Measurements from ENCODE around the gene PFDN6.
A peak's percentile ranks its signal among the peaks of the same experiment; 100 is the strongest.
"Not testable (repeated sequence)": the region's sequence is repeated elsewhere in the genome, so short reads cannot be mapped to it uniquely, and the experiment has no call there.

PFDN6 gene

DNA sequence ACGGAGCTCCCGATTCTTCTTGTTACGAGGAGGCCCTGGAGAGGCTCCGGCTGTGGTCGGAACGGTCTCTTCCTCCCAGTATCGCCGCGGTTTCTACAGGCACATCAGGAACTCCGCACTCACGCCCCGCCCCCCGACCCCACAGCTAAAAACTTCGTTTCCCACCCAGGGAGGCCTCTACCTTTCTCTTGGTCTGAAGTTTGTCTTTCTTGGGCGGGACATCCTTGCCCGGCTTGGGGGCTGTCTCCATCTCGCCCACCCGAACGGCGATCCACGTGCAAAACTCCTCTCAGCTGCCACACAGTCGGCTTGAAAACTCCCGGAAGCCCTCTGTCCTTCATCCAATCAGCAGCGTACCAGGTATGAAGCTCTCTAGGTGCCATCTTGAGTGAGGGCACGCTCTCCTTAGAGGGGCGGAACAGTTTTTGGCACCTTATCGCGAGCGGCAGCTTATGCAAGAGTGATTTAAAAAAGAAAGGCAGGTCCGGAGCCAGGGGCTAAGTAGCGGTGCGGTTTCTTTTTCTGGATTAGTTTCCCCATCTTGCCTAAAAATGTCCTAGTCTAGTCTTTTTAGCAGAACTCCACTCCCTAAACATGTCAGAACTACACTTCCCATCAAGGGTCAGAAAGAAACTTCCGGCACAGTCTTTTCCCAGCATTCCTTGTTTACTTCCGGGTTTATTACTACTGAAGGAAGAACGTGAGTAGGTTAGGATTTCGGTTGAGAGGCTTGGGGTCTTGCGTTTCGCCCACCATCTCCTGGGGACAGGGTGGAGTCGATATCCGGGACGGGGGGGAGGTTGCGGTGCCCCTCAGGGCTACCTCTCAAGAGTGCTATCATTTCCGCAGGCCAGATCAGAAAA lies at the start of gene PFDN6, which contains the start of gene WDR46:
TSS of gene PFDN6 (plus strand) at position 681 of the 863 bp plus-strand sequence. CDS start 256 bp downstream, outside the sequence.
TSS of gene WDR46 (minus strand) at position 319 of the 863 bp plus-strand sequence. CDS start at position 250, 69 bp downstream.
- DNase-seq (ENCODE audit: low read depth, low spot score), result peak; percentile 65

DNA sequence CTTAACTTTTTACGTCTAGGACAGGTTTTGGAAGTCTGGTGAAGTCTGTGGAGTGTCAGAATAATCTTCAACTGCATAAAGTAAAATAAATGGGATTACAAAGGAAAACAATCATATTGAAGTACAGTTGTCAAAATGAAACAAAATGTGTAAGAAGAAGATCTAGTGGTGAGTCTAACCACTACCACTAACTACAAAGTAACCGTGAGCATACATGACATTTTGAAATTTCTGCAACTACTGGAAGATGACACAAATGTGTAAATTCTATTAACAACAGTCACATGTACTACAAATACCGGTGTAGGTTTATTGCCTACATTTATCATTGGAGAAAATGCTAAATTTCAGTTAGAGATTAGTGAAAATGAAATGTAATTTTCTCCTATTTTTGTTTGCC lies 47.4 kb upstream of the PFDN6 start:
- DNase-seq (ENCODE audit: low read depth, low spot score), result no peak

DNA sequence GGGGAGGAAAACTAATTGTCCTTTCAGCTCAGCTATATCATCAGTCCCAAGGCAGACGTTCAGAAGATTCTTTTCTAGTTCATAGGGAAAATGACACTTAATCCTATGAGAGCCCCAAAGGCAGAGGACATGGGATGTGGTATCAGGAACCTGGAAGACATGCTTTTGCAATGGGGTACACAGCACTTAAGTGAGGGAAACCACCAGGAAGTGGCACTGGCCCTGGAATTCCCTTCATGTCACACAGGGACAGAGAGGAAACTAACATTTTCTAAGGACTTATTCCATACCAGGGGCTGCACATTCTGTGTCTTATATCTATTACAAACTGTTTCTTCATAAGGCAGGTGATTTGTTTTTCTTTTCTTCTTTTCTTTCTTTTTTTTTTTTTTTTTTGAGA lies 45.9 kb upstream of the PFDN6 start:
- no peak for DNase-seq (ENCODE audit: low read depth, low spot score)

DNA sequence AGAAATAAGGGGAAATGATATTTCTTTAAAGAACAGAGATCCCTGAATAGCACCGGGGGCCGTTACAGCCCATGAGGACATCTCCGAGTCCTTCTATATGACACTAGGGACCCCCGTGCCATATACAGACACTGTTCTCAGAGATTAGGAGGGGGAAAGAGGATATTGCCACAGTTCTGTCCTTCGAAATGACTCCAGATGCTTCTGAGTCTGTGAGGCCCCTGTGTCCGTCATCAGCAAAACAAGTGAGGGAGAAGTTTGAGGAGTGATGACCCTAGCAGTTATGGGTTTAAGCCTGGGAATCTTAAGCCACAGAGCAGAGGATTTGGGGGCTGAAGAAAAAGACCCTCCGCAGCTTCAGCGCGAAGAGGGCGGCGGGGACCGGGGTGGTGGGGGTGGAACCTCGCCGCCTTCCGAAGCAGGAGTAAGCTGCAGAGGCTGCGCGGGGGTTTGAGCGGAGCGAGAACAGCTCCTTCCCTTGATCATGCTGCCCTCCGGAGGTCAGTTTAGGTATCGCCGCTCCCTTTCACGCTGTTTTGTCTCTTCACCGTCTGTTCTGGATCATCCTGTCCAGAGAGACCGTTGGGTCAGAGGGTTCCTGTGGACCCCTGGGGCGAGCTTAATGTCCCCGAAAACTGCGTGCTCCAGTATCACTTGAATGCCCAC lies 41.3 kb upstream of the PFDN6 start:
- peak; percentile 86 for DNase-seq (ENCODE audit: low read depth, low spot score)

DNA sequence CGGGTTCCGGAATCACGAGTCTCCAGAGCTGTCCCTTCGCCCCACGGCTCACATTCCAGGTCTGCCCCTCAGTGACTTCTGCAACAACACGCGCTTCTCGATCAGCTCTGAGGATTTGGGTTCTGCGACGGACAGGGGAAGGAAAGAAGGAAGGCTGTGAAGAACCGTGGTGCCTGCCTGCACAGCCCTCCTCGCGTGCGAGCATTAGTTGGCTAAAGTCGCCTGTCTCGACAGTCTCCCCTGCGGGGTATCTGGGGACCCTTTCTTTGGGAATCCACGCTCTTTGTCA lies 40.8 kb upstream of the PFDN6 start:
- DNase-seq (ENCODE audit: low read depth, low spot score), result no peak

DNA sequence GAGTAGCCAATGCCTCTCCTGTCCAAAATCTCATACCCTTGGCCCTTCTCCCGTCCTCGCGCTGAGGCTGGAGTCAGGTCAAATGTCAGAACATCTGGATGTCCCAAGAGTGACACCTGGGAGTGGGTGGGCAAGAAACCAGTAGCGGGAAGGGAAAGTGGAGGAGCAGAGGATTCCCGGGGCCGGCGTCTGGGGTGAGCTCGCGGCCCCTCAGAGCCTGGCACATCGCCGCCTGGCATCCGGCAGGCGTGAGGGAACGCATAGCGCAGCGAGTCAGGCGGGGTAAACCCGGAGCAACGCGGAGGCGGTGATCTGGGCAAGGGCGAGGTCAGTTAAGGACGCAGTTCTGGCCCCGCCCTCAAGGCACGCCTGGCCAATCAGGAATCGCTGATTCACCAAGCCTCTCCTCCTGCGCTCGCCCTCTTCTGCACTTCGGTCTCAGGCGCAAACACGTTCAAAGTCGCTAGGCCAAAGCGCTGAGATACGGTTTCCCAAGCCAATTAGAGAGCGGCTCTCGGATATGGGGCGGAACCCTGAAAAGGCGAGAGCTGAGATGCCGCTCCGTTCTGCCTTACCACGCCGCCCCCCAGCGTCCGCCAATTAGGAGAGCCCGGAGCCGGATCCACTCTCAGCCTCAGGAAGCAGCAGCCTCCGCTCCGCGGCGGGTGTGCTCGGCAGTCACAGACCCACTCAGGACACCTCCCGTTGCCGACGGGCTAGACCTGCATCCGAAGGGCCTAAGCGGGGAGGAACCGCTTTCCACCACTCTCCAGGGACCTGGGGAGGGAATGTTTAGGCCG lies 40.3 kb upstream of the PFDN6 start:
- peak; percentile 80 for DNase-seq (ENCODE audit: low read depth, low spot score)

DNA sequence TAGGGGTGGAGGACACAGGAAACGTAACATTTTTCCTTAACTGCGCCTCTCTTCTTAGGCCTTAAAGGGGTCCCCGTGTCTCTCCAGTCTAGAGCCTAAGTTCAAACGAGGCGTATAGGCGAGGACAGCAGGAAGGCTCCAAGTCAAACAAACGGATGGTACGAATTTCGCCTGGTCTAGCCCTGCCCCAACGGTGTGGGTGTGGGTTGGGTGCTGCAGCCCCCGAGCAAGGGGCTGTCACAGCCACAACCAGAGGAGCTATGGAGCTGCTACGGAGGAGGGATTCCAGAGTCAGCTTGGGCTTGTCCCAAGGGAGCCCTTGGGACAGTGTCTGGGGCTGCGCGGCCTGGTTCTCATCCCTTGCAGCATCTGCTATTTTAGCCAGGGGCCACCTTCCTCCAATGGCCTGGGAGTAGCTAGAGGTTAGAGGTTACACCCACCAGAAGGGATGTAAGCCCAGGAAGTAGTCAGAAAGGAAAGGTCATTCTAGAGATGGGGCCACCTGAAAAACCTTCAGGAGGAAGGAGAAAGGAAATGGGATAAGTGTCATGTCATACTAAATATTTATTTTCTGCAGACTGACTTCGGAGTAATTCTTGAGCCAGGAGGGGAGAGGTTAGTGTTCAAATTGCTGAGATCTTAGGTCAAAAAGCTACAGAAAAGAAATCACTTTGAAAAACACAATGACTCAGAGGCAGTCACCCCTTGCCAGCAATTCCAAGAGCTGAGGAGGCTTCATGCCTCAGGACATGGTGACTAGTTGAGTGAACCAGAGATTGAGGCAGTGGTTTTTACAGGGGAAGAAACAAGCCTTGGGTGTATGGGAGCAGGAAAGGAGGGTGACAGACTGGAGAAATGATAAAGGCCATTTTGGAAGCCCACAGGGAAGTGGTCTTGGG lies 39.4 kb upstream of the PFDN6 start:
- no peak for DNase-seq (ENCODE audit: low read depth, low spot score)

DNA sequence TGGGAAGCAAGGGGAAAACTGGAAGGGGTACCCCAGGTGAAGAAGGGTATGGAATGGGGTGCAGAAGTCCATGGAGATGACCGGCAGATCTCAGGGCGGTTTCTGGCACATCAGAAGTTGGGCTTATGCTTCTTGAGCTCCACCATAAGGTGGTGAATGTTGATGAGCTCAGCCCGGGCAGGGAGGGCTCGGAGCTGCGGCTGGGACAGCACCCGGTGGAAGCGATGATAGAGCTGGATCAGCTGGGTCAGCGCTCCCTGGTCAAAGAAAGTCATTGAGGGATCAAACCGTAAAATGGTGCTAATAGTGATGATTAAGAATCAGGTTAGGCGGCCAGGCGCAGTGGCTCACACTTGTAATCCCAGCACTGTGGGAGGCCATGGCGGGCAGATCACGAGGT lies 38.7 kb upstream of the PFDN6 start:
- no peak for DNase-seq (ENCODE audit: low read depth, low spot score)

DNA sequence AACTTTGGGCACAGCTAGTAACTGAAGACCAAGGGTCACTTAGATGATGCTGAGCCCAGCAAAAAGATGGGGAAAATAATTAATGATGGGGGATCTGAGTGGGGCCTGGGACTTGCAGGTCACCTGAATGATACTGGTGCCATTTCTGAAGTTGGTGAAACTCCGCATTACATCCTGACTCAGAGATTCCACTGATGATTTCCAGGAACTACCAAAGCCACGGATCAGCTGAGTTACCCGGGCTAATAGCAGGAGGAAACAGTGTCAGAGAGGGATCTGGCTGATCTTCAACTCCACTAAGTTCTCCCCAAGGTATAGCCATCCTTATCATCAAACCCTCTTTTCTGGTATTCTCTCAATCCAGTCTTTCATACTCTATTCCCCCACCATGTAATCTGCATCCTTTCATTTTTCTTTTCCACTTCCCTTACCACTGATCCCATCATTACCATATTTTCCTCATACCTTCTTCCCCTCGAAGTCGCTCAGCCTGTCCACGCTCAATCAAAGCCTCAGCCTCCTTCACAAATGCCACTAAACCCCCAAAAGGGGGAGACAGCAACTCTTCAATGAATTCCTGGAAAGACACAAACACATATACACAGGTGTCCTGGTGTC lies 37.9 kb upstream of the PFDN6 start:
- no peak for DNase-seq (ENCODE audit: low read depth, low spot score)

DNA sequence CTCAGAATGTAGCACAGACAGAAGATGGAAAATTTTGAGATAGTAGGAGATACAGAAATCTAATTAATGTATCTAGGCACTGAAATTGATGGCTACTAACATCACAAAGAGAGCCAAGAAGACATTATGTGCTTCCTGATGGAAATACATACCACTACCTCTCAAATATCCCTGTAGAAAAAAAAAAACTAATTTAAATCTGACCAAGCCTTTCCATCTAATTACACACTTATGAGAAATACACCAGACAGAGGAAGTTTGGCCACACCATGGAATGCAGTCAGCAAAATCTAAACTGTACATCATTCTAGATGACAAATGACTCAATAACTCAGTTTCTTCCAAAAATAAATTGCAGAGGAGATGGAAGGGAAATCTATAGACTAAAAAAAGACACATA lies 36.6 kb upstream of the PFDN6 start:
- no peak for DNase-seq (ENCODE audit: low read depth, low spot score)

DNA sequence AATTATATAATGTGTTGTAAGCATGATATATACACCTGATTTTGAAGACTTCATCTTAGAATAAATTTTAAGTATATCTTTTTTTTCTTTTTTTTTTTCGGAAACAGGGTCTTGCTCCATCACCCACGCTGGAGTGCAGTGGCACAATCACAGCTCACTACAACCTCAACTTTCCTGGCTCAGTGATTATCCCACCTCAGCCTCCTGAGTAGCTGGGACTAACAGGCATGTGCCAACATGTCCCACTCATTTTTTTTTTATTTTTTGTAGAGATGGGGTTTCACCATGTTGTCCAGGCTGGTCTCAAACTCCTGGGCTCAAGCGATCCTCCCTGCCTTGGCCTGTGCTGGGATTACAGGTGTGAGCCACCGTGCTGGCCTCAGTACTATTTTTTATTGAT lies 34.8 kb upstream of the PFDN6 start:
- no peak for DNase-seq (ENCODE audit: low read depth, low spot score)

DNA sequence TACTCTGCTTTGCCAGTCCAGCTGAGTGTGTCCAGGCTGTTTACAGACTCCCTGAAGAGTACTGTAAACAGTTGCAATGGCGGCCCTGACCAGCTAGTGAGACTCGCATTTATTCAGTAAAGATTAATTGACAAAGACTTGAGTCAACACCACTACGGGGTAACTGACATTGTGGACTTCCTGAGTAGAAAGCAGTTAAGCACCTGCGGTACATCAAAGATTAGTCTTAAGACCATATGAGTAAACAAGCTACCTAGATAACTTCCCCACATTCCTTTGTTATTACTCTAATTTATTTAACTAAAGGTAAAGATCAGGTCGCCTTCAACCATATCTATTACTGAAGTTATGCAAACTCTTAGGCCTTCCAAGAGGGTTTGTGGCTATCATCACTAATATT lies 30.4 kb upstream of the PFDN6 start:
- no peak for DNase-seq (ENCODE audit: low read depth, low spot score)

DNA sequence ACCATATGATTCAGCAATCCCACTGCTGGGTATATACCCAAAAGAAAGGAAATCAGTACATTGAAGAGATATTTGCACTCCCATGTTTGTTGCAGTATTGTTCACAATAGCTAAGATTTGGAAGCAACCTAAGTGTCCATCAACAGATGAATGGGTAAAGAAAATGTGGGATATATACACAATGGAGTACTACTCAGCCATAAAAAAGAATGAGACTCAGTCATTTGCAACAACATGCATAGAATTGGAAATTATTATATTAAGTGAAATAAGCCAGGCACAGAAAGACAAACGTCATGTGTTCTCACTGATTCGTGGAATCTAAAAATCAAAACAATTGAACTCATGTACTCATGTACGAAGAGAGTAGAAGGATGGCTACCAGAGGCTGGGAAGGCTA lies 26.9 kb upstream of the PFDN6 start:
- not testable (repeated sequence) for DNase-seq (ENCODE audit: low read depth, low spot score)

DNA sequence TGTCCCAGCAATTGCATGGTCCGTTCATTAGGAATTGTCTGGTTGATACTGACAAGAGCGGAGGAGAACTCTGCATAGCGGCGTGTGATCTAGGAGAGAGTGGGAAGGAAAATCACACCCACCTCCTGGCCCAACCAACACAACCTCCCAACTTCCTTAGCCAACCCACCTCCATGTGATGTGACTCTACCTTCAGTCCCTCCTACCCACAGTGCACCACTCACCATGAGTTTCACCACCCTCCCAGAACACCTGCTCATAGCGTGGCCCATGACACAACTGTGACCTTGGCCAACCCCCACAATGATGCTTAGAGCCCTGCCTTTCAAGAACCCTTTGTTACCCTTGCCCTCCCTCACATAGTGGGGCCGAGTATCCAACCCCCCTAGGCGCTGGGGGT lies 25.4 kb upstream of the PFDN6 start:
- no peak for DNase-seq (ENCODE audit: low read depth, low spot score)

DNA sequence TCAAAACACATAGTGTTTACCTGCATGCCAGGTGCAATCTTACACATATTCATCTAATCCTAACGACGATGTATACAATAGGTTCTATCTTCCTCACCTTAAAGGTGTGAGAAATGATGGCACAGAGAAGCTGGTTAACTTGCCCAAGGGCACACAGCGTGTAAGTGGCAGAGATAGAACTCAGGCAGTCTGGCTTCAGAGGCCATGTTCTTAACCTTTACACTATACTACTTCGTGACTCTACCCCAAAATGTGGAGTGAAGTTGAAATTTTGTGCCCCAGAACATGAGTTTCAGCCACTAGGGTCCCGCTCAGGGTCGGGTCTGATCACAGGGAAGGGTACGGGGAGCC lies 18.3 kb upstream of the PFDN6 start:
- no peak for DNase-seq (ENCODE audit: low read depth, low spot score)

DNA sequence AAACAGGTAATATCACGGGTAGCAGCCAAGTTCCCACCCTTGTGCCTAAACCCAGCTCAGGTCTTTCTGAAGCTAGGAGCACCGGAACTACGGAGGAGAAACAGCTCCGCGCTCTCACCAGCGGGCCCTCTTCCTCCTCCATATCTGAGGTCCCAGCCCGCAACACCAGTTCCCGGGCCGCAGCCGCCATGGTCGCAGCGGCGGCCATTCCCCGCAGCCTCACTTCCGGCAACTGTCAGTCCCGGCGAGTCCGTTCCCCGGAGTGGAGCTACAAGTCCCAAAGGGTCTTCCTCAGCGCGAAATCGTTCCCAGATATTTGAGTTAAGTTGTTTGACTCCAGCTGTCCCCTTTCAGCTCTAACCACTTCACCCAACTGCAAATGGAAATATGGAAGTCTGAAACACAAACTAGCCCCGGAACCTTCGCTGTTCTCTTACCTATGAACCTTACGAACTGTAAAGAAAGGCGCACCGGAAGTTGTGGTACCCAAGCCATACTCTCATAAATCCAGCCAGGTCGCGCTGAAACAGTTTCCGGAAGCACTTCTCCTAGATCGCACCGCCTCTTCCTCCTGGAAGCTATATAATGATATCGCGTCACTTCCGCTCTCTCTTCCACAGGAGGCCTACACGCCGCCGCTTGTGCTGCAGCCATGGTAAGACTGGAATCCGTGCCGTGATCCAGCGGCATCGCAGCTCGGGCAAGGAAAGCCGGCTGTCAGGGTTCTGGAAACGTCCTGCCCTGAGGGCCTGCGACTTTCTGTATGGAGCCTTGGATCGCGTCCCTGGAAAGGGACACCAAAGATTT lies 17.7 kb upstream of the PFDN6 start, which contains the start of the genes RPS18 and VPS52:
TSS of gene RPS18 (plus strand) at position 608 of the 807 bp plus-strand sequence. CDS start at position 653, 45 bp downstream.
TSS of gene VPS52 (minus strand) at position 409 of the 807 bp plus-strand sequence. CDS start at position 208, 201 bp downstream.
- DNase-seq (ENCODE audit: low read depth, low spot score), result peak; percentile 77

DNA sequence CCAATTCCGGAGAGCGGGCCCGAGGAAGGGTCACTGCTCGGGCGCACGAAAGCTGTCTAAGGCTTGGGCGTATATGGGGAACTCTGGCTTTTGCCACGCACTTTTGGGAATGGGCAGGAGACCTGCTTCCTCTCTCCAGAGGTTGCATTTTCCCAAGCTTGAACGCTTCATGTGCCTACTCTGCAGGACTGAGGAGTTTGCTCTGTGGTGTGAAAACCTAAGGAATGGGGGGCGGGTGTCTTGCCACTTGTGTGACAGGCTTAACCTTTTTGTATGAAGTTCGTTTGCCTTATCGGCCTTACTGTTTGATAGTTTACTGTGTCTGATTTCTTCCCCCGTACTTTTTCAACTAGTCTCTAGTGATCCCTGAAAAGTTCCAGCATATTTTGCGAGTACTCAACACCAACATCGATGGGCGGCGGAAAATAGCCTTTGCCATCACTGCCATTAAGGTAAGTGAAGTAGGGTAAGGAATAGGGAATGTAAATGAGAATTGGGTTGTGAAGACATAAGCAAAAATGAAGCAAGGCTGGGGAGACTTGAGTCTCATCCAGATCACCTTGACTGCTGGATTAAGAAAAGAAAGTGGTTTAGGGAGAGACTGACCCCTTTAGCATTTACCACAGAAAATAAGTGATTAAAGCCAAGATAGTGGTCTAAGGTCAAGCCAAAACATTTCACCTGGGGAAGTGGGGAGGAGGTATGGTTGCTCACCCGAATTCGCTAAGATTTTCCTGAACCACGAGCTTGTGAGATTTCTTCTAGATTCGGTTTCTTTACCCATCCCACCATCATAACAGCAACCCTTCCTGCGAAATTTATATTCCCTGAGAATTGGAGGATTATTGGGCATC lies 16.9 kb upstream of the PFDN6 start:
- DNase-seq (ENCODE audit: low read depth, low spot score), result no peak

DNA sequence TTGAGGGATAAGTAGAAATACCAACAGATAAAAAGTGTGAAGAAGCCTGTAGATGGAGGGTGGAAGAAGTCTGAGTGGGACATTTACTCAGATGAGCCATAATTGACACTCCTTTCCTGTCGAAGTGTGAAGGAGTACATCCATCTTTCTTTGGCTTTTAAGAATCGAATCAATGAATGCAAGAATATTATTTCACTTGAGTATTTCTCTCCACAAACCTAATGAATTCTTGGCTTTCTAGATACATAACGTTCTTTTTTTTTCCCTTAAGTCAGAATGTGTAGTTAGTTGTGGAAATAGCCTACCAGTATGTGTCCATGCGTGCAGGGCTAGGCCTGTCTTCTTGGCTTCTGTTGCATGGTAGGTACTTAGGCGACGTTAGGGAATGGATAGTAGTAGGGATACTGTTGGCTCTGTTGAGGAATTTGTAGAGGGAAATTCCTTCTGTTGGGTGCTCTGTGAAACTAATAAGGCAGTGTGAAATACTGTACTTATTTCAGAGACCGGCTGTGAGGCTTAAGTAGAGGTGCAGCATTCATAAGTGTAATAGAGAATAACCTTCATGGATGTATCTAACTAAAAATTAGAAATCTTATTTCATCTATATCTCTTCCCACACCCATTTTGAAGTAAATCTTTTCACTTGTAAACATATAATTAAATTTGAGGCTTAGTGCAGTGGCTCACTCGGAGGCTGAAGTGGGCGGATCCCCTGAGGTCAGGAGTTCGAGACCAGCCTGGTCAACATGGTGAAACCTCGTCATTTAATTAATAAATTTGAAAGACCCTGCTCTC lies 16.1 kb upstream of the PFDN6 start:
- no peak for DNase-seq (ENCODE audit: low read depth, low spot score)
